HEK293T (cell line): ENCODE measurements around the gene ADGRD1.

Experiments used
- CTCF ChIA-PET: fragments of 350-600 bp; formaldehyde crosslinking; extraction: SDS; loops from one replicate; lab custom pipeline; 2021; ENCODE audit warnings: antibody characterized with exemption, inconsistent platforms; lab: Yijun Ruan, JAX
- POLR2A ChIA-PET: fragments of 350-600 bp; formaldehyde crosslinking; extraction: SDS; loops from one replicate; lab custom pipeline; 2020; ENCODE audit warnings: antibody characterized with exemption, inconsistent platforms; lab: Yijun Ruan, JAX
- DNase-seq: peaks from one replicate; pipeline ENCODE4 v3.0.0; 2012; ENCODE audit warnings: mixed read lengths; ENCODE audit errors: extremely low spot score
- ARNT ChIP-seq: fragments of 450-650 bp; IDR thresholded peaks from 2 replicates; pipeline ENCODE4 v1.6.1; 2017; ENCODE audit warnings: mild to moderate bottlenecking
- BHLHE40 ChIP-seq: fragments of 450-650 bp; IDR thresholded peaks from 2 replicates; pipeline ENCODE4 v1.6.1; 2016; ENCODE audit warnings: mild to moderate bottlenecking, moderate library complexity, borderline replicate concordance
- CTBP1 ChIP-seq: fragments of 450-650 bp; IDR thresholded peaks from 2 replicates; pipeline ENCODE4 v1.6.1; 2016; ENCODE audit warnings: borderline replicate concordance
- ELF4 ChIP-seq: fragments of 450-650 bp; IDR thresholded peaks from 2 replicates; pipeline ENCODE4 v1.6.1; 2017; ENCODE audit warnings: antibody characterized with exemption
- FOXA1 ChIP-seq: fragments of 450-650 bp; IDR thresholded peaks from 2 replicates; pipeline ENCODE4 v1.6.1; 2016; ENCODE audit warnings: mild to moderate bottlenecking
- FOXK2 ChIP-seq: fragments of 450-650 bp; IDR thresholded peaks from 2 replicates; pipeline ENCODE4 v1.6.1; 2016; ENCODE audit warnings: mild to moderate bottlenecking
- FOXM1 ChIP-seq: fragments of 450-650 bp; IDR thresholded peaks from 2 replicates; pipeline ENCODE4 v1.6.1; 2017; ENCODE audit warnings: mild to moderate bottlenecking, borderline replicate concordance
- HDGF ChIP-seq: fragments of 450-650 bp; IDR thresholded peaks from 2 replicates; pipeline ENCODE4 v1.6.1; 2017; ENCODE audit warnings: antibody characterized with exemption, borderline replicate concordance
- L3MBTL2 ChIP-seq: fragments of 450-650 bp; conservative IDR thresholded peaks from 2 replicates; pipeline ENCODE4 v1.6.1; 2016; ENCODE audit warnings: mild to moderate bottlenecking
- LEF1 ChIP-seq: fragments of 450-650 bp; IDR thresholded peaks from 2 replicates; pipeline ENCODE4 v1.6.1; 2017; ENCODE audit warnings: mild to moderate bottlenecking, borderline replicate concordance
- NFRKB ChIP-seq: fragments of 450-650 bp; IDR thresholded peaks from 2 replicates; pipeline ENCODE4 v1.6.1; 2016; ENCODE audit warnings: mild to moderate bottlenecking, moderate library complexity
- PKNOX1 ChIP-seq: fragments of 450-650 bp; IDR thresholded peaks from 2 replicates; pipeline ENCODE4 v1.6.1; 2016
- SP1 ChIP-seq: fragments of 450-650 bp; IDR thresholded peaks from 2 replicates; pipeline ENCODE4 v1.6.1; 2017
- SUZ12 ChIP-seq: fragments of 450-650 bp; IDR thresholded peaks from 2 replicates; pipeline ENCODE4 v1.6.1; 2016; ENCODE audit warnings: mild to moderate bottlenecking
- TARDBP ChIP-seq: fragments of 450-650 bp; IDR thresholded peaks from 2 replicates; pipeline ENCODE4 v1.6.1; 2016
- ZNF384 ChIP-seq: fragments of 450-650 bp; IDR thresholded peaks from 2 replicates; pipeline ENCODE4 v1.6.1; 2016

The ADGRD1 gene

GRCh38 chr12:131084341-131085011 is 130.8 kb downstream of the ADGRD1 start:
- no peak for DNase-seq
- POLR2A ChIA-PET = no interaction called here
- CTCF ChIA-PET = interaction anchor here (1.3 kb wide), 1 partner anchor 20 kb away, joined by 3 read pairs; no protein-coding TSS in a partner anchor
- TF ChIP-seq FOXA1 (no peak), SP1 (no peak), CTBP1 (no peak), FOXK2 (no peak), LEF1 (no peak), FOXM1 (no peak), ELF4 (no peak), L3MBTL2 (no peak), TARDBP (no peak), SUZ12 (no peak), ARNT (no peak), PKNOX1 (no peak), HDGF (no peak), ZNF384 (no peak), BHLHE40 (no peak)

- TF ChIP-seq NFRKB (no peak), PKNOX1 (no peak), L3MBTL2 (no peak), SUZ12 (no peak), FOXM1 (no peak), ELF4 (no peak), HDGF (no peak), LEF1 (no peak), CTBP1 (no peak), FOXK2 (no peak)
- POLR2A ChIA-PET = no interaction called here
- CTCF ChIA-PET = interaction anchor here (1.3 kb wide), 1 partner anchor 19 kb away, joined by 3 read pairs; no protein-coding TSS in a partner anchor
- DNase-seq = no peak
Measured at GRCh38 chr12:131085125-131085815, 131.6 kb downstream of the ADGRD1 start.

- DNase-seq = no peak
- ChIA-PET POLR2A (no interaction called here), CTCF (interaction anchor here (1.3 kb wide), 1 partner anchor 19 kb away, joined by 3 read pairs; no protein-coding TSS in a partner anchor)
- TF ChIP-seq CTBP1 (no peak), NFRKB (no peak), TARDBP (no peak), L3MBTL2 (no peak), SUZ12 (no peak), FOXA1 (no peak), FOXK2 (no peak), SP1 (no peak), BHLHE40 (no peak), FOXM1 (no peak), LEF1 (no peak), ARNT (no peak), ELF4 (no peak), ZNF384 (no peak), PKNOX1 (no peak)
Measured at GRCh38 chr12:131085816-131086591, 132.3 kb downstream of the ADGRD1 start.

GRCh38 chr12:131087302-131087818 is 133.7 kb downstream of the ADGRD1 start:
- no peak for DNase-seq
- no peak for TF ChIP-seq TARDBP
- CTCF ChIA-PET = no interaction called here
- POLR2A ChIA-PET = no interaction called here

GRCh38 chr12:131087991-131088700 is 134.4 kb downstream of the ADGRD1 start:
- TF ChIP-seq ZNF384 (no peak), BHLHE40 (no peak), FOXA1 (no peak), ARNT (no peak), SP1 (no peak), L3MBTL2 (no peak)
- ChIA-PET CTCF (no interaction called here), POLR2A (no interaction called here)
- no peak for DNase-seq
